Measurements from ENCODE around the gene LLCFC1. TPM values are rescaled to one million over a fixed set of nuclear protein-coding genes. Genes with fewer than 3 reads are reported as not detected.

The LLCFC1 gene
- polyA plus RNA-seq, 1 of the 3 experiments (the other 2 are of a cell fraction): not detected

DNA sequence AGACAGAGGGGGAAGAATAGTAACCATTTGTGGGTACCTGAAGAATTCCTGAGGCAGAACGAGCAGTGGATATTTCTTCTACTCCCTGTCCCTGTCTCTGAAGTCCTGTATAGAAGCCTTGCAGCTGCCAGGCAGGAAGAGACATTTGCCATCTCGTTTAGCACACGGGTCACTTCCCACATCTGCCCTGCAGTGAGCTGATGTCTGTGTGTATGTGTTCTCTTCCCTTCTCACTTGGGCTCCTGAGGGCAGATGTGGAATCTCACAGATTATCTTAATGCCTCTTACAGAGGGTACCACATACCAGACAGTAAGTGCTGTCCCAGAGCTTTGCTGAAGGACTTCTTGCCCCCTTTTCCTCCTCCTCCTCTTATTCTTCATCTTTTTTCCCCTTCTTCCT lies 39.6 kb upstream of the LLCFC1 start:
- Histone ChIP-seq H3K4me3 (ENCODE audit: low read depth in 2 of 2, low read length in 1 of 2) (no peak overlapping the region), H3K4me2 (no peak overlapping the region), H3K4me1 (ENCODE audit: control insufficient read depth in 1 of 2, insufficient read depth in 2 of 2, low read depth in 1 of 2, low read length in 1 of 2) (no peaks in the 10 kb centered on the region), H3K9ac (no peak overlapping the region), H3K79me2 (ENCODE audit: insufficient read depth) (no peaks in the 10 kb centered on the region), H3K9me2 (no peaks in the 10 kb centered on the region), H3K9me3 (peaks cover 6% of the 10 kb centered on the region; the same call in 1 of the 2 replicates), H2AFZ (ENCODE audit: low read depth) (no peak overlapping the region), H3K27me3 (ENCODE audit: insufficient read depth) (peaks cover 34% of the 10 kb centered on the region), H3K36me3 (replicated peaks in 1 of 2; ENCODE audit: control insufficient read depth in 1 of 2, insufficient read depth in 2 of 2, low read length in 1 of 2) (no peaks in the 10 kb centered on the region), H3K27ac (ENCODE audit: low read depth in 2 of 2, low read length in 1 of 2) (no peak overlapping the region), H3F3A (replicated peaks; ENCODE audit: insufficient read depth) (no peaks in the 10 kb centered on the region), H4K20me1 (ENCODE audit: insufficient read depth) (no peaks in the 10 kb centered on the region)
- ChIA-PET POLR2A (no interaction called here), CTCF (interaction anchor here (3.3 kb wide), 1 partner anchor 19 kb away, joined by 17 read pairs; no protein-coding TSS in a partner anchor)
- WGBS (ENCODE audit: low lambda C conversion rate): 0% methylated on average over 3 of the region's 3 CpGs
- TF ChIP-seq POLR2AphosphoS5 (IDR thresholded peaks at IDR 0.05; ENCODE audit: low read depth, low read length) (no peak), TCF12 (IDR thresholded peaks at IDR 0.05) (no peak), FOXM1 (IDR thresholded peaks at IDR 0.05; ENCODE audit: low read depth) (no peak), RFX5 (IDR thresholded peaks at IDR 0.05; ENCODE audit: low read length) (no peak), TEAD4 (IDR thresholded peaks at IDR 0.05; ENCODE audit: borderline replicate concordance, insufficient read depth) (no peak), EP300 (IDR thresholded peaks at IDR 0.05; ENCODE audit: borderline replicate concordance in 1 of 2, low read depth in 1 of 2, low read length in 1 of 2) (no peak), TAF1 (IDR thresholded peaks at IDR 0.05; ENCODE audit: borderline replicate concordance, low read depth, low read length) (no peak), MXI1 (IDR thresholded peaks at IDR 0.05; ENCODE audit: low read depth, low read length) (no peak), RCOR1 (IDR thresholded peaks at IDR 0.05; ENCODE audit: low read length) (no peak), CHD2 (IDR thresholded peaks at IDR 0.05; ENCODE audit: low read length, partially characterized antibody) (no peak)
- TF ChIP-seq, protein P1, sequence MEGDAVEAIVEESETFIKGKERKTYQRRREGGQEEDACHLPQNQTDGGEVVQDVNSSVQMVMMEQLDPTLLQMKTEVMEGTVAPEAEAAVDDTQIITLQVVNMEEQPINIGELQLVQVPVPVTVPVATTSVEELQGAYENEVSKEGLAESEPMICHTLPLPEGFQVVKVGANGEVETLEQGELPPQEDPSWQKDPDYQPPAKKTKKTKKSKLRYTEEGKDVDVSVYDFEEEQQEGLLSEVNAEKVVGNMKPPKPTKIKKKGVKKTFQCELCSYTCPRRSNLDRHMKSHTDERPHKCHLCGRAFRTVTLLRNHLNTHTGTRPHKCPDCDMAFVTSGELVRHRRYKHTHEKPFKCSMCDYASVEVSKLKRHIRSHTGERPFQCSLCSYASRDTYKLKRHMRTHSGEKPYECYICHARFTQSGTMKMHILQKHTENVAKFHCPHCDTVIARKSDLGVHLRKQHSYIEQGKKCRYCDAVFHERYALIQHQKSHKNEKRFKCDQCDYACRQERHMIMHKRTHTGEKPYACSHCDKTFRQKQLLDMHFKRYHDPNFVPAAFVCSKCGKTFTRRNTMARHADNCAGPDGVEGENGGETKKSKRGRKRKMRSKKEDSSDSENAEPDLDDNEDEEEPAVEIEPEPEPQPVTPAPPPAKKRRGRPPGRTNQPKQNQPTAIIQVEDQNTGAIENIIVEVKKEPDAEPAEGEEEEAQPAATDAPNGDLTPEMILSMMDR (IDR thresholded peaks at IDR 0.05): no peak
- TF ChIP-seq, protein P2, sequence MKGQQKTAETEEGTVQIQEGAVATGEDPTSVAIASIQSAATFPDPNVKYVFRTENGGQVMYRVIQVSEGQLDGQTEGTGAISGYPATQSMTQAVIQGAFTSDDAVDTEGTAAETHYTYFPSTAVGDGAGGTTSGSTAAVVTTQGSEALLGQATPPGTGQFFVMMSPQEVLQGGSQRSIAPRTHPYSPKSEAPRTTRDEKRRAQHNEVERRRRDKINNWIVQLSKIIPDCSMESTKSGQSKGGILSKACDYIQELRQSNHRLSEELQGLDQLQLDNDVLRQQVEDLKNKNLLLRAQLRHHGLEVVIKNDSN (IDR thresholded peaks at IDR 0.05; ENCODE audit: borderline replicate concordance, low read depth): no peak
- TF ChIP-seq, protein P3, sequence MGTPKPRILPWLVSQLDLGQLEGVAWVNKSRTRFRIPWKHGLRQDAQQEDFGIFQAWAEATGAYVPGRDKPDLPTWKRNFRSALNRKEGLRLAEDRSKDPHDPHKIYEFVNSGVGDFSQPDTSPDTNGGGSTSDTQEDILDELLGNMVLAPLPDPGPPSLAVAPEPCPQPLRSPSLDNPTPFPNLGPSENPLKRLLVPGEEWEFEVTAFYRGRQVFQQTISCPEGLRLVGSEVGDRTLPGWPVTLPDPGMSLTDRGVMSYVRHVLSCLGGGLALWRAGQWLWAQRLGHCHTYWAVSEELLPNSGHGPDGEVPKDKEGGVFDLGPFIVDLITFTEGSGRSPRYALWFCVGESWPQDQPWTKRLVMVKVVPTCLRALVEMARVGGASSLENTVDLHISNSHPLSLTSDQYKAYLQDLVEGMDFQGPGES (IDR thresholded peaks at IDR 0.05; ENCODE audit: low read depth, low read length): no peak
- TF ChIP-seq, protein P4, sequence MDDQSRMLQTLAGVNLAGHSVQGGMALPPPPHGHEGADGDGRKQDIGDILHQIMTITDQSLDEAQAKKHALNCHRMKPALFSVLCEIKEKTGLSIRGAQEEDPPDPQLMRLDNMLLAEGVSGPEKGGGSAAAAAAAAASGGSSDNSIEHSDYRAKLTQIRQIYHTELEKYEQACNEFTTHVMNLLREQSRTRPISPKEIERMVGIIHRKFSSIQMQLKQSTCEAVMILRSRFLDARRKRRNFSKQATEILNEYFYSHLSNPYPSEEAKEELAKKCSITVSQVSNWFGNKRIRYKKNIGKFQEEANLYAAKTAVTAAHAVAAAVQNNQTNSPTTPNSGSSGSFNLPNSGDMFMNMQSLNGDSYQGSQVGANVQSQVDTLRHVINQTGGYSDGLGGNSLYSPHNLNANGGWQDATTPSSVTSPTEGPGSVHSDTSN (IDR thresholded peaks at IDR 0.05): no peak
- TF ChIP-seq, protein P5, sequence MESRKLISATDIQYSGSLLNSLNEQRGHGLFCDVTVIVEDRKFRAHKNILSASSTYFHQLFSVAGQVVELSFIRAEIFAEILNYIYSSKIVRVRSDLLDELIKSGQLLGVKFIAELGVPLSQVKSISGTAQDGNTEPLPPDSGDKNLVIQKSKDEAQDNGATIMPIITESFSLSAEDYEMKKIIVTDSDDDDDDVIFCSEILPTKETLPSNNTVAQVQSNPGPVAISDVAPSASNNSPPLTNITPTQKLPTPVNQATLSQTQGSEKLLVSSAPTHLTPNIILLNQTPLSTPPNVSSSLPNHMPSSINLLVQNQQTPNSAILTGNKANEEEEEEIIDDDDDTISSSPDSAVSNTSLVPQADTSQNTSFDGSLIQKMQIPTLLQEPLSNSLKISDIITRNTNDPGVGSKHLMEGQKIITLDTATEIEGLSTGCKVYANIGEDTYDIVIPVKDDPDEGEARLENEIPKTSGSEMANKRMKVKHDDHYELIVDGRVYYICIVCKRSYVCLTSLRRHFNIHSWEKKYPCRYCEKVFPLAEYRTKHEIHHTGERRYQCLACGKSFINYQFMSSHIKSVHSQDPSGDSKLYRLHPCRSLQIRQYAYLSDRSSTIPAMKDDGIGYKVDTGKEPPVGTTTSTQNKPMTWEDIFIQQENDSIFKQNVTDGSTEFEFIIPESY (IDR thresholded peaks at IDR 0.05; ENCODE audit: borderline replicate concordance, low read depth): no peak
- no peak for DNase-seq
